Neural progenitor cell (in vitro differentiated cells): ENCODE data around the gene ACYP2.

Experiments
- CTCF ChIP-seq: fragments of 200-600 bp; sonication (generic); IDR thresholded peaks from 2 replicates; pipeline ENCODE4 v1.5.1; 2017; ENCODE audit warnings: antibody characterized with exemption, mild to moderate bottlenecking
- EZH2 ChIP-seq: fragments of 200-600 bp; sonication (generic); IDR thresholded peaks from 2 replicates; pipeline ENCODE4 v1.6.1; 2017; ENCODE audit warnings: antibody characterized with exemption, mild to moderate bottlenecking, moderate library complexity

DNA sequence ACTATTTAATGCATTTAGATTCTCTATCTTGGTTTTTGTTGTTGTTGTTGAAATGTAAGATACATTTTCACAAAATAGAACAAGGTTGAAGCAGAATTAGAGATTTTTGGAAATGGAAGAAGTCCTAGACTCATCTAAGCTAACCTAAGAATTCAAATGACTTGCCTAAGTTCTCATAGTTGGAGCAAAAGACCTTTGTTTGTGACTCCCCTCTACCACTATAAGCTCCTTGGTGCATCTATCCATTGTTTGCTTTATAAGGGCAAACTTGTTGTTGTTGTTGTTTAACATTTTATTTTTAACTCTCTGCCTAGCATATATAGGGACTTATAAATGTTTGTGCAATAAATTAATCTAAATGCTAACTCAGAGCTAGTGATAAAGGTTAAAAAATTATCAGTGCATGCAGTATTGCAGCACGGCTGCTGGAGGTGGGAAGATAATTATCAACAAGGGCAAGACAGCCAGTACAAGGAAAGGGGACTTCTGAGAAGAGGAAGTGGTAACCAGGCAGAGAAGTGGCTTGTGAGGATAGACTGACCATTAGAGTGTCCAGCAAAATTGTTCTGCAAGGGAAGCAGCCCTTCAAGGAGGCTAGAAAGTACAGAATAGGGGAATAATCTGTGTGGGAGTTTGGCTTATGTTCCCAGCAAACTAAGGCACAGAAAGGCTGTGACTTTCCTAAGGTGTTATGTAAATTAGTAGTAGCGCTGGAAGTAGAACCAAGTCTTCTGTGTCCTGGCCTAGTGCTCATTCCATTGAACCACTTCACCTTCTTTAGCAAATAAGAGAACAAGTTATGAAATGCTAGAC lies 38.1 kb upstream of the ACYP2 start:
- TF ChIP-seq CTCF, result no peak
- no peak for TF ChIP-seq EZH2
